Cardiac muscle cell (in vitro differentiated cells and primary cell): ENCODE data around the gene NFIA. TPM values are rescaled to one million over a fixed set of nuclear protein-coding genes. Genes with fewer than 3 reads are reported as not detected.

Experiments used
- DNase-seq, 2 donors: peaks; one replicate each; pipeline versions ENCODE4 v3.0.0 to v3.0.0-alpha.2; 2010 to 2017; ENCODE audit warnings: low read depth in 1 of 2, low spot score in 1 of 2
- H3K27ac ChIP-seq: fragments of 200-600 bp; sonication (generic); 2 replicates; pipeline ENCODE4 v1.5.1; 2016
- H3K27me3 ChIP-seq: fragments of 200-600 bp; sonication (generic); 2 replicates; pipeline ENCODE4 v1.6.0; 2016; ENCODE audit warnings: control low read depth
- H3K36me3 ChIP-seq: fragments of 200-600 bp; sonication (generic); 2 replicates; pipeline ENCODE4 v1.5.1; 2016; ENCODE audit warnings: control low read depth
- H3K4me1 ChIP-seq: fragments of 200-600 bp; sonication (generic); 2 replicates; pipeline ENCODE4 v1.8.1; 2017; ENCODE audit warnings: low read depth, mild to moderate bottlenecking, mixed run types
- H3K4me3 ChIP-seq: fragments of 200-600 bp; sonication (generic); 2 replicates; pipeline ENCODE4 v1.5.1; 2016; ENCODE audit warnings: mild to moderate bottlenecking
- H3K9me3 ChIP-seq: fragments of 200-600 bp; sonication (generic); 2 replicates; pipeline ENCODE4 v1.5.1; 2017; ENCODE audit warnings: low read depth, mild to moderate bottlenecking, control low read depth
- polyA plus RNA-seq: library from polyadenylated mRNA; unstranded; fragments of >200 nt; fragmentation: Nextera tagmentation; extraction: Ambion mirVana; gene quantifications from 2 replicates; pipeline ENCODE4 v1.2.1, GENCODE V29; 2016
- total RNA-seq: library from RNA; depleted of rRNA; stranded (reverse); fragments of >200 nt; gene quantifications from 2 replicates; pipeline ENCODE4 v1.2.3, GENCODE V29; 2016
- TF ChIP-seq, protein P1 (sequence below): IDR thresholded peaks from 2 replicates; pipeline ENCODE4 v1.5.1; 2012; ENCODE audit warnings: low read depth, mild to moderate bottlenecking, low read length

NFIA gene
- total and polyA plus RNA-seq, 2 experiments from 2014 or later, result 10.1 to 12.0 TPM

DNA sequence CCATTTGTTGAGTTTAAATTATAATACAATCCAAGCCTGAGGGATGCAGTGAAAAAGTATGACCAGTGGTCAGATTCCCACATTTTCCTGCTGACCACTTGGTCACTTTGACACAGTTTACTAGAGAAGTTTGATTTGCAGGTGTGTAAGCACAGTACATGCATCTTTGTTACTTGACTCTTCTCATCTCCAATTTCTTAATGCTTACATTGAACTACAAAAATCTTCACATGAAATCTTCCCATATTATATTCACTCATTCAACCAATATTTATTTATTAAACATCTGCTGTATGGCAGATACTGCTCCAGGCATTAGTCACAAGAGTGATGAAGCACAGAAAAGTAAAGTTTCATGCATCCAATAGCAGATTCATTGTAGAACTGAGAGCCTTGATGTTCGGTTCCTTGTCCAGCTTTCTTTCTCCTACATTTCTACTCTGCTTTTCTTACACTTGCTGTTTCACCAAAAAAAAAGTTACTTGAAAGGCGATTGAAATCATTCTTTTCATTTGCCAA, 211.7 kb downstream of the NFIA start:
- no peak overlapping the region for H3K27ac ChIP-seq
- H3K9me3 ChIP-seq, result no peaks in the 10 kb centered on the region
- no peaks in the 10 kb centered on the region for H3K27me3 ChIP-seq
- DNase-seq, result no peak
- peaks cover 13% of the 10 kb centered on the region for H3K4me1 ChIP-seq
- no peaks in the 10 kb centered on the region for H3K36me3 ChIP-seq
- TF ChIP-seq, protein P1, sequence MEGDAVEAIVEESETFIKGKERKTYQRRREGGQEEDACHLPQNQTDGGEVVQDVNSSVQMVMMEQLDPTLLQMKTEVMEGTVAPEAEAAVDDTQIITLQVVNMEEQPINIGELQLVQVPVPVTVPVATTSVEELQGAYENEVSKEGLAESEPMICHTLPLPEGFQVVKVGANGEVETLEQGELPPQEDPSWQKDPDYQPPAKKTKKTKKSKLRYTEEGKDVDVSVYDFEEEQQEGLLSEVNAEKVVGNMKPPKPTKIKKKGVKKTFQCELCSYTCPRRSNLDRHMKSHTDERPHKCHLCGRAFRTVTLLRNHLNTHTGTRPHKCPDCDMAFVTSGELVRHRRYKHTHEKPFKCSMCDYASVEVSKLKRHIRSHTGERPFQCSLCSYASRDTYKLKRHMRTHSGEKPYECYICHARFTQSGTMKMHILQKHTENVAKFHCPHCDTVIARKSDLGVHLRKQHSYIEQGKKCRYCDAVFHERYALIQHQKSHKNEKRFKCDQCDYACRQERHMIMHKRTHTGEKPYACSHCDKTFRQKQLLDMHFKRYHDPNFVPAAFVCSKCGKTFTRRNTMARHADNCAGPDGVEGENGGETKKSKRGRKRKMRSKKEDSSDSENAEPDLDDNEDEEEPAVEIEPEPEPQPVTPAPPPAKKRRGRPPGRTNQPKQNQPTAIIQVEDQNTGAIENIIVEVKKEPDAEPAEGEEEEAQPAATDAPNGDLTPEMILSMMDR, result no peak
- H3K4me3 ChIP-seq, result no peak overlapping the region

DNA sequence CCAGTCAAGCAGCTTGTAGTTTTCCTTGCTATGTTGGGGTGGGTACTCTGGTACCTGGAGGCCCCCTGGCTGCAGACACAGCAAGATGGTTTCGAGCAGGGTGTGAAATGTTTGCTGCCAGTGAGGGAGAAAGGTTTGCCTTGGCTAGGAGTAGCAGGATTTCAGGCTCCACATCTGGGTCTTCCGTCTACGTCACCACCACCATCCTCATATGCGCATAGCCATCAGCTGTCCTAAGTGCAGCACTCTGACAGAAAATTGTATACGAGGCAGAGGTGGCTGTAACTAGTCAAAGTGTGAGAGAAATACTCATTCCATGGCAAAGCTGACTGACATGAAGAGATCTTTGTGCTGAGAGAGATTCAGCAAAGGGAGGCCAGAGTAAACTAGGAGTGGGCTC, 212.6 kb downstream of the NFIA start:
- no peaks in the 10 kb centered on the region for H3K27me3 ChIP-seq
- H3K36me3 ChIP-seq, result no peaks in the 10 kb centered on the region
- no peak overlapping the region for H3K27ac ChIP-seq

DNA sequence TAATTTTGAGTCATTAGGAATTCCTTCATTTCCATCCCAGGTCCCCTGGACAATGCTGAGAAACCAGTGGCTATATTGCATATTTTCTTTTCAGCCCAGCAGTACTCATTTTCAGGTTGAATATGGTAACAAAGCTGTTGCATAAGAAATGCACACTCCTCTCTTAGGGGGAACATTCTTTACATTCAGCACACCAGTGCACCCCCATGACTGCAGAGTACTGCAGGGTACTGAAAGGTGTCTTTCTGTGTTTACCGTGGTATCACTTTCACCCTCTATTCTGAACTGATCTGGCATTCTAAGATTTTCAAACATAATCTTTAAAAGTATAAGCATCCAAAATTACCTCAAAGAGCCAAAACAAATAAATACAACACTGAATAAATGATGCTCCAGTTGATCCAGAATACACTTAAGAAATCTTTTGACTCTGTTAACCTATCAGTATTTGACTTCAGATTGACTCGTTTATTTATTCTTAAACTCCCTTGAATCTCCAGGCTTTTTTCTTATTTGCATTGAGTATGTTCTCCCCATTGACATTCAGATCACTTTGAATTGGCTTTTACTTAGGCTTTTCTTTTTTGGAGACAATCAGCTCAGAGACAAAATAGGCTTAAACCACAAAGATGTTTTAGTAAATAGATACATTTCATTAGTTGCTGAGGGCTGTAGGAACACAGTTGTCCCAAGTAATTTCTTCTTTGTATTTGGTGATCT, 213.6 kb downstream of the NFIA start:
- TF ChIP-seq, protein P1, result no peak
- DNase-seq, result no peak
- H3K4me1 ChIP-seq, result peaks cover 7% of the 10 kb centered on the region
- no peak overlapping the region for H3K27ac ChIP-seq
- H3K9me3 ChIP-seq, result no peaks in the 10 kb centered on the region
- H3K27me3 ChIP-seq, result no peaks in the 10 kb centered on the region
- no peaks in the 10 kb centered on the region for H3K36me3 ChIP-seq
- H3K4me3 ChIP-seq, result no peak overlapping the region

More for the DNA sequence above, 212.6 kb downstream of the NFIA start:
- Histone ChIP-seq H3K4me3 (no peak overlapping the region), H3K4me1 (peaks cover 16% of the 10 kb centered on the region), H3K9me3 (no peaks in the 10 kb centered on the region)
- no peak for DNase-seq
- TF ChIP-seq, protein P1, result no peak

DNA sequence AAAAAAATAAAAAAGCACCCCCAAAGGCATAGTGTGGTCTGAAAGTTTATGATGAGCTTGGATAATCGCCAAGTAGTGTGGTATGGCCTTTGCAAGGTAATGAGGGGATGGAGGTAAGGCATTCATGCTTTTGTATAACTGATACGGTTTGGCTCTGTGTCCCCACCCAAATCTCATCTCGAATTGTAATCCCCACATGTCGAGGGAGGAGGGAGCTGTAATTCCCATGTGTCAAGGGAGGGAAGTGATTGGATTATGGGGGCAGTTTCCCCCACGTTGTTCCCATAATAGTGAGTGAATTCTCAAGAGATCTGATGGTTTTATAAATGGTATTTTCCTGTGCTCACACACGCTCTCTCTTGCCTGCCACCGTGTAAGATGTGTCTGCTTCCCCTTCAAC, 215.5 kb downstream of the NFIA start:
- Histone ChIP-seq H3K27ac (no peak overlapping the region), H3K27me3 (no peaks in the 10 kb centered on the region), H3K4me3 (no peak overlapping the region), H3K9me3 (no peaks in the 10 kb centered on the region), H3K4me1 (peaks cover 17% of the 10 kb centered on the region), H3K36me3 (no peaks in the 10 kb centered on the region)
- no peak for DNase-seq
- TF ChIP-seq, protein P1, result no peak

DNA sequence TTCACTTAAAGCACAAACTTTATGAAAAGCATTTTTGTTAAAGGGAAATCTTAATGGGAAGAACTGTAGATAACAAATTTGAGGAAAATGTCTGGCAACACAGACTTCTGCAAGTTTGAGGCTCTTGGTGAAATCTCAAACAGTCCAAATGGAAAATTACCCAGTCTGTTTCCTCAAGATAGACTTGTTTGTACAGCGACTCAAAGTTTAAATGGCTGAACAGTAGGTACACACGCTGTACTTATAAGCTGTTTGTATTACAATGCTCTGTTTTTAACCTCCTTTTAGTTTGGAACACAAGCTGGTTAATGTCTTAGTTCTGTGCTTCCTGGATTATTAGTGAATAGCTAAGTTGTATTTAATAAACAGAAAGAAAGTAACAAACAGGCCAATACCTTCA, 217.1 kb downstream of the NFIA start:
- Histone ChIP-seq H3K4me3 (no peak overlapping the region), H3K9me3 (no peaks in the 10 kb centered on the region), H3K4me1 (peaks cover 17% of the 10 kb centered on the region), H3K27ac (no peak overlapping the region), H3K36me3 (no peaks in the 10 kb centered on the region), H3K27me3 (no peaks in the 10 kb centered on the region)
- peak in 1 of 2 donors; percentile 51 for DNase-seq
- TF ChIP-seq, protein P1, result no peak
